OCI-LY3 (cell line): ENCODE results near the gene CCDC68.

ENCODE experiments used
- H2AFZ ChIP-seq: fragments of 200-600, 300-600 bp; shearing (Covaris generic); 2 replicates; pipeline ENCODE4 v1.6.0; 2014; ENCODE audit warnings: antibody characterized with exemption, low read depth, low read length
- H3K27ac ChIP-seq: fragments of 200-600, 300-600 bp; sonication (generic); 2 replicates; pipeline ENCODE4 v1.5.1; 2014; ENCODE audit warnings: mild to moderate bottlenecking, low read length, moderate library complexity, mixed read lengths
- H3K27me3 ChIP-seq: fragments of 200-600, 300-600 bp; sonication (generic); 2 replicates; pipeline ENCODE4 v1.6.1; 2014; ENCODE audit warnings: low read depth, low read length, mixed read lengths
- H3K36me3 ChIP-seq: fragments of 200-600, 300-600 bp; sonication (generic); replicated peaks from 2 replicates; pipeline ENCODE3; 2014; ENCODE audit warnings: low read depth, low read length, mixed read lengths
- H3K4me1 ChIP-seq: fragments of 300-600, 200-600 bp; sonication (generic); 2 replicates; pipeline ENCODE4 v1.6.1; 2014; ENCODE audit warnings: low read length, mixed read lengths
- H3K4me2 ChIP-seq: fragments of 200-600, 300-600 bp; sonication (generic); 2 replicates; pipeline ENCODE4 v1.6.1; 2014; ENCODE audit warnings: low read length, mixed read lengths
- H3K4me3 ChIP-seq: fragments of 300-600, 200-600 bp; sonication (generic); 2 replicates; pipeline ENCODE4 v1.5.1; 2014; ENCODE audit warnings: antibody characterized with exemption, mild to moderate bottlenecking, low read length, moderate library complexity
- H3K79me2 ChIP-seq: fragments of 300-600, 200-600 bp; shearing (Covaris generic); 2 replicates; pipeline ENCODE4 v1.6.1; 2014; ENCODE audit warnings: mild to moderate bottlenecking, low read length, mixed read lengths
- H3K9ac ChIP-seq: fragments of 300-600, 200-600 bp; shearing (Covaris generic); 2 replicates; pipeline ENCODE4 v1.6.0; 2014; ENCODE audit warnings: mild to moderate bottlenecking, low read length, moderate library complexity
- H3K9me3 ChIP-seq: fragments of 200-600, 300-600 bp; shearing (Covaris generic); 2 replicates; pipeline ENCODE4 v1.6.1; 2014; ENCODE audit warnings: low read length, mixed read lengths; ENCODE audit not compliant: insufficient read depth
- H4K20me1 ChIP-seq: fragments of 200-600, 300-600 bp; sonication (generic); 2 replicates; pipeline ENCODE4 v1.6.1; 2016; ENCODE audit warnings: low read length, mixed read lengths; ENCODE audit not compliant: insufficient read depth
- CTCF ChIP-seq: fragments of 200-600, 300-600 bp; sonication (generic); IDR thresholded peaks from 2 replicates; pipeline ENCODE4 v1.5.1; 2014; ENCODE audit warnings: antibody characterized with exemption, low read length, low read depth
- EZH2phosphoT487 ChIP-seq: fragments of 200-600 bp; shearing (Covaris generic); IDR thresholded peaks from 2 replicates; pipeline ENCODE4 v1.6.1; 2018; ENCODE audit warnings: antibody characterized with exemption, mixed run types, low read depth

Gene CCDC68

GRCh38 chr18:54967786-54968185 lies 8.5 kb upstream of the CCDC68 start:
- peaks cover 33% of the 10 kb centered on the region for H3K36me3 ChIP-seq
- H3K79me2 ChIP-seq = no peaks in the 10 kb centered on the region
- H3K9me3 ChIP-seq = peaks cover 47% of the 10 kb centered on the region
- no peak for TF ChIP-seq EZH2phosphoT487
- no peaks in the 10 kb centered on the region for H3K27me3 ChIP-seq
- H3K4me2 ChIP-seq = no peak overlapping the region
- peaks cover 21% of the 10 kb centered on the region for H3K4me1 ChIP-seq
- H3K4me3 ChIP-seq = no peak overlapping the region
- no peak overlapping the region for H2AFZ ChIP-seq
- H3K27ac ChIP-seq = no peak overlapping the region
- no peaks in the 10 kb centered on the region for H4K20me1 ChIP-seq
- no peak overlapping the region for H3K9ac ChIP-seq

DNA sequence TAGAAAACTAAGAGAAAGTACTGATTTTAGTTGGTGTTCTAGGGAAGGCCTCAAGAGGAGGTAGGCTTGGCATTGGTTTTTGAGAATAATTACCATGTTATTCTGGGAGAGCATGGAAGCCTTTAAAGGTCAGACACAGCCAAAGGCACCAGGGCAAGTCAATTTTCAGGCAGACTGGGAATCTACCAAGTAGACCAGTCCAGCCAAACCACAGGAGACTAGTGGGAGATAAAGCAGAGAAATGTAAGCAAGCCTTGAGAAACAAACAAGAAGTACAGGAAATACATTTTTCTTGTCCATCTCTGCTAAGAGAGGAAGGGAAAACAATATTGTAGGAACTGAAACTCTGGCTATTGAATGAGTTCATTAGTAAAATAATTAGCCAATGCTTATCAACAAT lies 5.5 kb upstream of the CCDC68 start:
- Histone ChIP-seq H3K79me2 (no peaks in the 10 kb centered on the region), H3K4me2 (peak overlapping the region; percentile 6; the same call in 1 of the 2 replicates), H4K20me1 (no peaks in the 10 kb centered on the region), H3K9me3 (peaks cover 34% of the 10 kb centered on the region), H3K36me3 (peaks cover 26% of the 10 kb centered on the region), H3K9ac (no peak overlapping the region), H3K27ac (no peak overlapping the region), H3K4me1 (peaks cover 30% of the 10 kb centered on the region), H3K4me3 (no peak overlapping the region), H2AFZ (no peak overlapping the region), H3K27me3 (no peaks in the 10 kb centered on the region)
- TF ChIP-seq EZH2phosphoT487 (no peak), CTCF (no peak)

GRCh38 chr18:54962919-54963645 lies 3.8 kb upstream of the CCDC68 start:
- Histone ChIP-seq H3K79me2 (no peaks in the 10 kb centered on the region), H3K4me3 (no peak overlapping the region), H3K4me2 (no peak overlapping the region), H3K36me3 (peaks cover 13% of the 10 kb centered on the region), H3K27ac (no peak overlapping the region), H3K27me3 (no peaks in the 10 kb centered on the region), H3K9ac (no peak overlapping the region), H2AFZ (no peak overlapping the region), H3K9me3 (peaks cover 22% of the 10 kb centered on the region), H3K4me1 (peaks cover 19% of the 10 kb centered on the region), H4K20me1 (no peaks in the 10 kb centered on the region)
- no peak for TF ChIP-seq EZH2phosphoT487
- TF ChIP-seq CTCF = no peak

DNA sequence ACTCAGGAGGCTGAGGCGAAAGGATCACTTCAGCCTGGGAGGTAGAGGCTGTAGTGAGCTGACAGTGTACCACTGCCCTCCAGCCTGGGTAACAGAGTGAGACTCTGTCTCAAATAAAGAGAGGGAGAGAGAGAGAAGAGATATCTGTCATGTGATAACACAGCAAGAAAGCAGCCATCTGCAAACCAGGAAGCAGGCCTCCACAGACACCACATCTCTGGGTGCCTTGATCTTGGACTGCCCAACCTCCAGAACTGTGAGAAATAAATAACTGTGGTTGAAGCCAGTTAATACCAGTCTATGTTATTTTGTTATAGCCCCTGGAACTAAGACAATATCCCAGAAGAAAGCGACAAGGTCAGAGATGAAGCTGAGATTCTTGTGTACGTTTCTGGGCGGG lies 2.6 kb upstream of the CCDC68 start:
- TF ChIP-seq CTCF (no peak), EZH2phosphoT487 (no peak)
- no peaks in the 10 kb centered on the region for H3K79me2 ChIP-seq
- no peak overlapping the region for H3K9ac ChIP-seq
- peaks cover 13% of the 10 kb centered on the region; the same call in 1 of the 2 replicates for H3K9me3 ChIP-seq
- H3K36me3 ChIP-seq = peaks cover 6% of the 10 kb centered on the region
- H3K4me2 ChIP-seq = no peak overlapping the region
- H4K20me1 ChIP-seq = no peaks in the 10 kb centered on the region
- no peak overlapping the region for H3K27ac ChIP-seq
- H3K4me3 ChIP-seq = no peak overlapping the region
- peaks cover 19% of the 10 kb centered on the region for H3K4me1 ChIP-seq
- H3K27me3 ChIP-seq = no peaks in the 10 kb centered on the region
- no peak overlapping the region for H2AFZ ChIP-seq
